GDM1 (cell line): Measurements from ENCODE around the gene KCNQ1.

Source experiments
- DNase-seq: peaks from one replicate; lab custom pipeline; 2025; lab: John Stamatoyannopoulos, UW

The KCNQ1 gene

DNA sequence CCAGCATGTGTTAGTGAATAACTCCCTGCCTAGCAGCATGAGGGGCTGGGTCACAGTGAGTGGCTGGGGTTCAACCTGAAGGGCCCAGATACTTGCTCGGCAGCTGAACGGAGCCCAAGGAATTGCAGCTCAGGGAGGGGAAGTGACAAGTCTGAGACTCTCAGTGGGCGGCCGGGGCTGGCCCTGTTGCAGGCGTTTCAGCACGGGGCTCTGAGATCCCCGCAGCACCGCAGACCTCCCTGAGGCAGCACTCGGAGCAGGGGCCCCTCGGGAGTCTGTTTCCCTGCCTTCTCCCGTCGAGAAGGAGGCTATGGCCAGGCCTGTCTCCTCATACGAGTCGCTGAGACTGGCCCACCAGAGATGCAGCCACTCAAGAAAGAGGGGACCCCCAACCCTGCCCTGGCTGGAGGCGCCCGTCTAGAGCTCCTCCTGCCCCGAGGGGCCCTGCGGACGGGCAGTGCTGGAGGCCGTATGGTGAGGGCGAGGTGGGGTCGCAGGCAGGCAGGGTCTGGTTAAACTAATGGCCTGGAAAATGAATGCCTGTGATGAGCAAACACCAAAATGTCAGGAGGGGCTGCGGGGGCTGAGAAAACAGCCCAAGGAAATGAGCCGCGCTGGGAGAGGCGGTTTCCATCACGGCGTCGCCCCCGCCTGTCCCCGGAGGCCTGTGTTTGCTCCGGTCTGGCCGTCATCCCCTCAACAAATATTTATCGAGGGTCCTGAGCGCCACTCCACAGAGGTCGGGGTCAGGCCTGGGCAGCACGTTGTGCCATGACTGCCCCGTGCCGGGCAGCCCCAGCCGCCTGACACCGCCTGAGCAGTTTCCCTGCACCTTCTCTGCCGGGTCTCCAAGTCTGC lies 35.0 kb upstream of the KCNQ1 start:
- no peak for DNase-seq

DNA sequence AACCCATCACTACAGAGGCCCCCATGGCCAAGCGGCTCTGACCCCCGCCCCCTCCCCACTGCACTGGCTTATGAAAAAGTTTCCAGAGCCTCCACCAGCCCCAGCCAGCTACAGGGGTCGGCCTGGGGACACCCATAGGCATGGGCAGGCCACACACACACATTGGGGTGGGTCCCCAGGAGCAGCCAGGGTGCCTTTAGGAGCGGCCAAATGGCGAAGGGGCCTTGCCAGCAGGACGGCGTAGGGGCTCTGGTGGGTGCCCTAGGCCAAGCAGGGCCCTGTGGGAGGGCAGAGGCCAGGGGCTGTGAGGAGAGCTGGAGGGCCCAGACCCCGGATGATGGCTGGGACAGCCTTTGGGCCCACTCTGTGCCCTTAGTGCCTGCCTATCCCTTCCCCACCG lies 34.2 kb upstream of the KCNQ1 start:
- no peak for DNase-seq

DNA sequence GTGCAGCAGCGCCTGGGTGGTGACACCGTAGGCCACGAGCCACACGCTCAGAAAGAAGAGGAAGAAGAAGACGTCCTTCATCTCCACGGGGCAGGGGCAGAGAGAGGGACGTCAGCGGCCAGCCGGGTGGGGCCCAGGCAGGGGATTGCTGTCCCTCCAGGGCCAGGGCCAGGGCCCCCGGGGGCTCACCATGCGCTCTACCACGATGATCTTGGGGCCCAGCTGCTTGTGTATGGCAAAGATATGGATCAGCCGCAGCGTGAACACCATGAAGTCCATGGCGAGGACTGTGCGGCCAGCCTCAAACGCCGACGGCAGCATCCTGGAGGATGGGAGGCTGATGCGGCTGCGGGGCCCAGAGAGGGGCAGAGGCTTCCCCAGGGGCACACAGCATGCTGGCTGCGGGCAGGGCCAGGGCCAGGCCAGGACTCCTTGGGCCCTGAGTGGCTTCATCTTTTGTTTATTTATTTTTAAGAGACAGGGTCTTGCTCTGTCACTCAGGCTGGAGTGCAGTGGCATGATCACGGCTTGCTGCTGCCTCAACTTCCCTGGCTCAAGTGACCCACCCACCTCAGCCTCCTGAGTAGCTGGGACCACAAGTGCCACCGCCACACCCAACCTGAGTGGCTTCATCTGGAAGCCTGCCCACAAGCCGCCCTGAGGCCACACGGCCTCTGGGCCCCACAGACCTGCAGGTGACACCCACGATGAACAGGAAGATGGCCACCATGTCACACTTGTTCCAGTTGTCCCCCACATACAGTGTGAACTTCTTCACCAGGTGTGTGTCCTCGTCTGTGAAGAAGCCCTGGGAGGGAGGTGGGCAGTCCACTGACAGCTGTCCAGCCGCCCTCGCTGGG lies 33.1 kb upstream of the KCNQ1 start:
- DNase-seq = no peak

DNA sequence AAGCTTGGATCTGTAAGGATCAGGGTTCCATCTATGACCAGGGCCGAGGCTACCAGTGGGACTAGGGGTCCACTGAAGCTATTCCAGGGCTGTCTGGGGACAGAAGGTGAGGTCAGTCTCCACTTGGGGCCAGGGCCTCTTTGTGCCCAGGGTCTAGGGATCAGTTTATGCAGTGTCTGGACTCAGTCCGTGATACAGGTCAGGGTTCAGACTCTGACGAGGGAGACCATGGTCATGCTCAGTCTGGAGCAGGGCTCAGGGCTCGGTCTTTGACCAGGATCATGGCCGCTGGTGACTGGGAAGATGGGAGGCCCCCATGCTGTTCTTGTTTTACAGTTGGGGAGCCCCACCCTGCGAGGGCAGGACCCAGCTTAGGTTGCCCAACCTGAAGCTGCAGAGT lies 32.5 kb upstream of the KCNQ1 start:
- no peak for DNase-seq

DNA sequence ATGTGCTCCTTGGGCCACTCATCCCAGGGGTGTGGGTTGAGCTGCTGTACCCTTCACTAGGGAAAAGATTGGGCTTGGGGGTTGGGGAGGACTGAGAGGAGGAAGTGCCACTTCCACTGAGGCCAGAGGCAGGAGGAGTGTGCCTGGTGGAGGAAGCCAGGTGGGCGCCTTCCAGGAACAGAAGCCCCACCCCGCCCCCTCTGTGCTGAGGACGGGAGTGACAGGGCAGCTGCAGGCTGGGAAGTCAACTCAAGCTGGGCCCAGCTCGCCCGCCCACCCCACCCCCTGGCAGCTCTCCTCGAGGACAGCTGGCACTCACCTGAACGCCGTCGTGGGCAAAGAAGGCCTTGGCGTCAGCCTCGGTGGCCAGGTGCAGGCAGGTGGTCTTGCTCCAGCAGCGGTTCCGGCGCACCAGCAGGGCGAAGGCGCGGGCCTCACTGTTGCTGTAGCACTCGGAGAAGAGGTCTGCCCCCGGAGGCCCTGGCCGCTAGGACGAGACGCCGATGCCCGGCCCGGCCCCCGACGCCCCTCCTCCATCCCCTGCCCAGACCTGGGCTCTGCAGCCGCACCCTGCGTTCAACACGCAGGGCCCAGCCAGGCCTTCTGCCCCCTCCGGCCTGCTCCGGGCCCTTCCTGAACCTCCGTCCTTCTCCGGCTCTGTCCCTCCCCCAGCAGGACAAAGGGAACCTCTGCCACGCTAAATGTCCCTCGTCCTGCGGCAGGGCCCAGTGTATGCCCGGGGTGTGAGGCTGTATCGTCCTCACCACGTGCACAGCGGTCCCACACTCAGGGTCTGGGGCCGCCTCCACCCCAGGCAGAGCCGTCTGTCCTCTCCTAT lies 30.8 kb upstream of the KCNQ1 start:
- DNase-seq = no peak

DNA sequence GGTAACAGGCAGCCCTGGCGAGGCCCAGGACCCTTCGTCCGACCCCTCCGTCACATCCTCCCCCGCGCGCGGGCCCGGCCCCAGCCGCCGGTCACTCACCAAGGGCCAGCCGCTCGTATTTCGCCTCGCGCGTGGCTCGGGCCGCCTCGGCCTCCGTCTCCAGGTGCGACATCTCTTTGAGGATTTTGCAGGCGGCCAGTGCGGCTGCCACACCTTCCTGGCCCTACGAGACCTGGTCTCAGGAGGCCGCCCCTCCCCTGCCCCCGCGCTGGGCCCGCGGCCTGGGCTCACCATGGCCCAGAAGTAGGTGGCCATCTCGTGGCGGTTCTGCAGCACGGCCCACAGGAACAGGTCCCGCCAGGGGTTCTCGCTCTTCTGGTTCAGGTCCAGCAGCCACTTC lies 30.2 kb upstream of the KCNQ1 start:
- DNase-seq = no peak

DNA sequence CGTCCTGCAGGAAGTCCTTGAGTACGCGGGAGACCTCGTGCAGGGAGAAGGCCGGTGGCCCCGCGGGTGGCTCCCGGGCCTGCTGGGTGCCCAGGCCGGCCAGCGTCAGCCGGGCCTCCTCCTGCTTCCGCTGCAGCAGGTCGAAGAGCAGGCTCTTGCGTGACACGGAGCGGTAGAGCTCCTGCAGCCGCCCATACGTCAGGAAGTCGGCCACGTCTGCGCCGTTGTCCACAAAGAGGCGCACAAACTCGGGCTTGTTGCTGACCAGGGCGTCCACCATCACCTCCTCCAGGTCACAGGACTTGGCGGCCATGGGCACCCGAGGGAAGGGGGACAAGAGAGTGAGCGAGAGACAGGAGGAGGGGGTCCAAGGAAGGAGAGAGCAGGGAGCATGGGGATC lies 29.6 kb upstream of the KCNQ1 start:
- DNase-seq = no peak

DNA sequence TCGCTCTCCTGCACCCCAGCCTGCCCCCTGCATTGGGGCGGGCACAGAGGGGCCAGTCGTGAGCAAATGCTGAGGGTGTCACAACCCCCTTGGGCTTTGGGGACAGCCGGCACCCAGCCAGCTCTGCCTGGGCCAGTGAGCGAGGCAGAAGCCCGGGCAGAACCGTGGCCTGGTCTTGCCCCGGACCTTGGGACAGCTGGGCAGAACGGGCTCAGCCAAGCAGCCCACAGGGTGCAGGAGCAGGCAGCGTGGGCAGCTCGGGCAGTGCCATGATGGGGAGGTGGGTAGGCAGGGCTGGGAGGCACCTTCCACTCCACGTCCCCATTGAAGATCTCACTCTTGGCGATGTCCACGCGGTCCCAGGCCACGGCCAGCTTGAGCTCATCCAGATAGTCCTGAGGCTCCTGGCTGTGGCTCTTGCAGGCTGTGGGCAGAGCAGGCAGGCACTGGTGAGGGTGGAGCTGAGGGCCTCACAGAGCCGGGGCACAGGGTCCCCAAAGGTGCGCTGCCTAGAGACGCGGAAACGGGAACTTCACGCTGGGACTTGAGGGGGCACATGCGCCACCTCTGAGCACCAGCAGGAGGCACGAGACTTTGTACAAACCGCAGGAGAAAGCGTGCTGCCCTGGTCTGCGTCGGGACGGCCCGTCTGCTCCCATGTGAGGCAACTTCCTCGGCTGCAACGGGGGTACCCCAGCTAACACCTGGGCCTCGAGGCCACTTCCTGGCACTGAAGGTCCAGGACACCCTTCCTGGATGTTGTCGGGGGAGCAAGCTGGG lies 29.0 kb upstream of the KCNQ1 start:
- DNase-seq = no peak

DNA sequence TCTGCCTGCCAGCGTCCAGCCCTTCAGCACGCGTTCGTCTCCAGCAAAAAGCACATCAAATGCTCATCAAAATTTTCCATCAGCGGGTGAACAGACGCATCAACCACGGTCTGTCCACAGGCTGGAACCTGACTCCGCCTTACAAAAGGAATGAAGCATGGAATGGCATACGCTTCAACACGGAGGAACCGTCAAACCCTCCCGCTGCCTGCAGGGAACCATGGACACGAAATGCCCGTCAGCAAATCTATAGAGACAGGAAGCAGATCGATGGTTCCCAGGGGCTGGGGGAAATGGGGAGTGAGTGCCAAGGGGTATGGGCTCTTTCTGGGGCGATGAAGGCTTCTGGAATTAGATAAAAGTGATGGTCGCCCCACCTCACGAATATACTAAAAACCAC lies 28.0 kb upstream of the KCNQ1 start:
- DNase-seq = no peak

DNA sequence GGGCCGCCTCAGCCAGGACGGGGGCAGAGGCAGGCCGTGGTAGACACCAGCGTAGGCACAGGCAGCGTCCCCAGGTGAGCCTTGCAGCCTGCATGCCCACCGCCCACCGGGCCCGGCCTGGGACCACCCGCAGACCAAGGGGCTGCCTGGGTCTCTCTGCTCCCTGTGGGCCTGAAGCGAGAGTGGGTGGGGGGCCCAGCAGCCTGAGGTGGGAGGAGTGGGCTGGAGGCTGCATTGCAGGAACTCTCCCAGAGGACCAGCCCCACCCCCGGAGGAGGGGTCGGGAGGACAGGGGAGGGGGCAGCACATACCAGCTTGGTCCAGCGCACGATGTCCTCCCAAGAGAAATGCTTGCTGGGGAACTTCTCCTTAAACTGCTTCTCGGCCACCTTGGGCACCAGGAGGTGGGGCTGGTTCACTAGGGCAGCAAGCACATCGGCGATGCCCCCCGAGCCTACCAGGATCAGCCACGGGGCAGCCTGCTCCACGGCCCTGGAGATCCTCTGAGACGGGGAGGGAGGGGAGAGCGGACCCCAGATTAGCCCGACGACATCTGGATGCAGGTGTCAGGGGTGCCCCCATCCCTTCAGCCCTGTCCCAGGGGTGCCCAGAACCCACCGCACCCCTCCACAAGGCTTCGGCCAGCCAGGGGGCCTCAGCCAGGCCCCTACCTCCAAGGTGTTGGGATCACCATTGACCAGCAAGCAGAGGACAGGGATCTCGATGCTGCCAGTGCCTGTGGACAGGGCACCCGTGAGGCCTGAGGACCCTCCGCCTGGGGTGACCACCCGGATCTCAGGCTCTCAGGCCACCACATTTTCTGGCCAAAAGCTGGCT lies 26.7 kb upstream of the KCNQ1 start:
- DNase-seq = no peak

DNA sequence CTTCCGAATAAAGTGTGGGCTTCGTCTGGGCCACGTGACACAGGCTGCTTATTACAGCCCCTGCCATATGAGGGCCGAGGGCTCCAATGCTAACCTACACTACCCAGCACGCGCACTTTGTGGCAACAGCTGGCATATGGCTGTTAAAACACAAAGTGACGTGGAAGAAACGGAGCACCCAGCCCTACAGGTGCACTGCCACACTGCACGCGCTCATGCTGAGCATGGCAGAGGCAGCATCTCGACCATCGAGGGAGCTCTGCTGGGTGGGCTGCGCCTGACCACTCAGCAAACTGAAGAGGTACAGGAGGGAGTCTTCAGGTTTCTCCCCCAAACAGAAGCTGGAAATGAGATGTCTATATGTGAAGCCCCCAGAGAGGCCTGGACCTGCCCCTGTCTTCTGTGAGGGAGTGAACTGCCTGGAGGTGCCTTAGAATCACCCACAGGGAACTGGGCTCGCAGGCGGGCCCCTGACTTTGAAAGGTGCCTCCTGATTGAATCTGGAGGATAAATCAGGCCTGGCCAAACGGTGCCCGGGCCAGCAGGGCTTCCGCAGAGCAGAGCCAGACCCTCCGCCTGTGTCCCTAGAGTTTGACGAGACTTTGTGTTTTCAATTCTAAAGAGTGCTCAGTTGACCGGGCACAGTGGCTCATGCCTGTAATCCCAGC lies 26.0 kb upstream of the KCNQ1 start:
- no peak for DNase-seq

DNA sequence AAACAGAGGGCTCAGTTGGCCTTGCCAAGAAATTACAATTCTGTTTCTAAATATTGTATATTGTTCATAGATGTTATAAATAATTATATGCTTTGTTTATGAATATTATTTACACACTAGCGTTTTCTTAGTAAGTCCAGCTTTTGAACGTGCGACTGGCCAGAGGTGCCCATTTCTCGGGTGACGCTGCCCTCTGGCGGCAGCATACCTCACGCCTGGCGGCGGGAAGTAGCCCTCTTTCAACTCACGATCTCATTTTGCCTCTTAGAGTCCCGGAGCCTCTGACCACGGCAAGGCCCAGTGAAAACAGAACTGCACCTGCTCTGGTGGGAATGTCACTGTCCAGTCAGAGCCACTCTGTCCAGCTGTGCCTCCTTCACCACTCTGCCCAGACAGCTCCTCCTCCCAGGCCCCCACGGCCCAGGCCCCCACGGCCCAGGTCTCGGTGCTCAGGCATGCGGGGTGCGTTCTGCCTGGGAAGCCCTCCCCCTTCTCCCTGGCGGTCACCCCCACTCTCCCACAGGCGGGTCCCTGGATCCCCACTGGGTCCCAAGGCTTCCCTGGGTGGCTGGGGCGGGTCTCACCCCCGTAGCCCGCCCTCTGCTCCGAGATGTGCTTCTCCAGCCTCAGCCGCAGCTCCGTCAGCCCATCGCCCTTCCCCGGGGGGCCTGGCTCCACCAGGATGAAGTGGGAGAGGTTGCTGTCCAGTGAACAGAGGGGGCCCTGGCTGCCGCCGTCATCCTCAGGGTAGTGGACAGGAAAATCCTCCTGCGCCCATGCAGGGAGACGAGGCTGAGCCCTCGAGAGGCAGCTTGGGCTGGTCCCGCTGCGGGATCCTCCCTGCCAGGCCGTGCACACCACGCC lies 24.9 kb upstream of the KCNQ1 start:
- DNase-seq = peak; percentile 40

DNA sequence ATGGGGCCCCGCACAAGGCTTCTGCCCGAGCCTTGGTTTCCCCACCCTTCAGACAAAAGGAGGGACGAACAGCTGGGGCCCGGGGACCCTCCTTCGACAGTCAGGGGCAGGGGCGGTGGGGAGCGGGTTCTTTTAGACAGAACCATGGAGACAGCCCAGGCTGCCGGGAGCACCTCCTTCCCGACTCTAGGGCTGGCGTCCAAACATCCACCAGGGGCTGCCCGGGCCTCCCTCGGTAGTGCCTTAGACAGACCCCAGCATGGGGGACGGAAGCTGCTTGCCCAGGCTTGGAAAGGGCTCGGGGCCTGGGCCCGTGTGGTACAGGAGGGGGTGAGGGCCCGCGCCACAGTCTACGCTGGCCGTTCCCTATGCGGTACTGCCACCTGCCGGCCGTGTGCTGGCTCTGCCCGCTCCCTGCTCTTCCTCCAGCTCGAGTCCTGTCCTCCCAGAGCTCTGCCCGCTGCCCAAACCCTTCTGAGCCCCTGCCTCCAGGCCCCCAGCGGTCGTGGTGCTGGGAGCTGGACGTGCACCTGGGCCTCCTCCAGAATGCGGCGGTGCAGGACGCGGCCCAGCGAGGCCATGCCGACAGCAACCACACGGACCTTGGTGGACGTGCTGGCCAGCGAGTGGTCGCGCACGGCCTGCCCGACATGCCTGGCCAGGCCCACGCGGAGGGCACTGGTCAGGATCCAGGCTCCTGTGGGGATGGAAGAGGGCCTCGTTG lies 24.1 kb upstream of the KCNQ1 start:
- peak; percentile 69 for DNase-seq

DNA sequence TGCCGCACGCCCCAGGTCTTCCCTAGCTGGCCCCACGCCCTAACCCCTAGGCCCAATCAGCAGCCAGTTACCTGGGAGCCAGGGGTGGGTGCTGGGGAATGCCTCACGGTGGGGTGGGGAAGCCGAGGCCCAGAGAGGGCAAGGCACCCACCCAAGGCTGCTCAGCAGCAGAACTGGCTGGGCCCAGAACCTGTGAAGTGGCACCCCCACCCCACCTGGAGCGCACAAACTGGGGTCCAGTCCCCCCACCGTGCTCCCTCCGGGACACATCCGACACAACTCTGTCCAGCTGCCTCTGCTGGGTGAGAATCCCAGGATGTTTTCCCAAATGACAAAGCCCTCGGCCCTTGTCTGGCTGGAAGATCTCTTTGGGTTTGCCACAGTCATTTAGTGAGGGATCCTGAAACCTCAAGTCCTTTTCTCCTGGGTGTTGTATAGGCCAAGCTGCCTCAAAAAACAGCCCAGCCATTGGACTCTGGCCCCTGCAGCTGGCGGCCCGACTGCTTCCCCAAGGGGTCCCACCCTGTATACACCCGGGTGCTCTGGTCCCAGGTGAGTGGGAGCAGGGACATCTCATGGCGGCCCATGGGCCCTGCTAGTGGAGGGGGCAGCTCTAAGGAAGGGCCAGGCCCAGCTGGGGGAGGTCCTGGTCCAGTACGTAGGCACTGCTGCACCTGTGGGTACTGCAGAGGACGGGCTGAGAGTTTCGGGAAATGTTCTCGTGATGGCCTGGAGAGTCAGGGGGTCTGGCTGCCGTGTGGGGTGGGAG lies 23.4 kb upstream of the KCNQ1 start:
- no peak for DNase-seq

DNA sequence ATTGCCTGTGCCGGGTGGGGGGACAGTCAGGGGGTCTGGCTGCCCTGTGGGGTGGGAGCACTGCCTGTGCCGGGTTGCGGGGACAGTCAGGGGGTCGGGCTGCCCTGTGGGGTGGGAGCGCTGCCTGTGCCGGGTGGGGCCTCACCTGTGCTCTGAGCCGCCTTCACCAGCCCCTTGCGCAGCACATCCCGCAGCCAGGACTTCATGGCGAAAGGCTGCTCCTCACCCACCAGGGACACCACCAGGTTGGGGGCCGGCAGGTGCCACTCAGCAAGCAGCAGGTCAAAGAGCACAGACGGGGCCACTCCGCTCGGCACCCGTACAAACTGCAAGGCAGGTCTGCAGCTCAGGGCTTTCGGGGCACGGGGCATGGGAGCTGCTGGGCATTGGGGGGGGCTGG lies 22.8 kb upstream of the KCNQ1 start:
- DNase-seq = no peak

DNA sequence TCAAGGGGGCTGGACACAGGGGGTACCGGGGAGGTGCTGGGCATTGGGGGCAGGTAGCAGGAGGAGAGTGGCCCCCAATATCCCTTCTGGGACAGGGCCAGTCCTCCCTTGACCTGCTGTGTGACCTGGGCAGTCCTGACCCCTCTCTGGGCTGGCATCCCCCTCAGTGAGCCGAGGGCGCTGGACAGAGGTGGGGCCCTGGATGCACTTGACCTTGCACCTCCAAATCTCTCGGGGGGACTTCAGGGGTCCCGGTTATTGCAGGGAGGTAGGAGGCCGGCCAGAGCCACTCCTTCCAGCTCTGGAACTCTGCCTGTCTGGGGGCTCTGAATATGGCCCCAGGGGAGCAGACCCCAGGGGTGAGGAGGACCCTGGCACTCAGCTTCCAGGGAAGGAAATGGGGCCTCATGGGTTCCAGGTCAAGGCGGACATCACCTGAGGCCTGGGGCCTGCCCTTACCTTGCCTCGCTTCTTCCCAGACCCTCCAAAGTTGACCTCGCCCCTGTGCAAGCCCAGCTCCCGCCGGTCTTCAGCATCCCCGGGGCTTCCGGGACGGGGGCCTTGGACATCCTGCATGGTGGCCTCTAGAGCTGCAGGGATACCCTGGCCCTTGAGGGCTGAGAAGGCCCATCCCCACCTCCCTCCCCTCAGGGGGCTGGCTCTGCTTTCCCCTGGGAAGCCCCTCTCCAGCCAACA lies 22.2 kb upstream of the KCNQ1 start:
- no peak for DNase-seq
